HG03280 (cell line): ENCODE data around the gene CLDN8.

ENCODE experiments used
- ATAC-seq: cut with Tn5 transposase; IDR thresholded peaks from one replicate; pipeline ENCODE4 v1.9.1; 2021; ENCODE audit warnings: mild to moderate bottlenecking, moderate library complexity; ENCODE audit not compliant: unreplicated experiment

The CLDN8 gene

DNA sequence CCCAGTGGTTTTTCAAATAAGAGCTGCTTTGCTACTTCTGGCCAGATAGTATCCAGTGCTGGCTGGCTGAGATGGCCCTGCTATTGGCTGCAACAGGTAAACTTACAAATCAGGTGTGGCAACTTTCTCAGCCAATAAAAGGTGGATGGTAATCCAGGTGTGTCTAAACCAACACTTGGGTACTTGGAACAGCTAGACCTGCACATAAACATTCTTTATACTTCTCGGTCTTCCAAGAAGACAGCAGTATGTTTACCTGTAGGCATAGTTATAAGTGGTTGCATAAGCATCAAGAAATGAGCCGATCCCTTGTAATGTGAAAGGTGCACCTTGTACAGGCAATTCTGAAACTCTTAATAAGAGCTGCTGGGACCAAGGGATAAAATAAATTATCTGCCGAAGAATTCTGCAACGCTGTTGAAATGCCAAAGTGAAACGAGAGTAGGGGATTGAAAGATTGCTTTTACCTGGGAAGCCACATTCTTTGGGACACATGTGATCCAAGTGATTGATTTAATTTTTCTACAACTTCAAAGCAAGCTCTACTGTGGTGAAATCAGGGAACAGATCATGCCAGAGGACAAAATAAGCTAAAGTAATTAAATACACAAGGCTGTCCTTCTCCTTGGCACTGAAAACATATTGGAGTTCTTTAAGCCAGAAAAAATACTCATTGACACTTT is at the start of gene CLDN8:
TSS of gene CLDN8 (minus strand) at position 57 of the 683 bp plus-strand sequence. CDS start 172 bp downstream, outside the sequence.
- ATAC-seq, result no peak

DNA sequence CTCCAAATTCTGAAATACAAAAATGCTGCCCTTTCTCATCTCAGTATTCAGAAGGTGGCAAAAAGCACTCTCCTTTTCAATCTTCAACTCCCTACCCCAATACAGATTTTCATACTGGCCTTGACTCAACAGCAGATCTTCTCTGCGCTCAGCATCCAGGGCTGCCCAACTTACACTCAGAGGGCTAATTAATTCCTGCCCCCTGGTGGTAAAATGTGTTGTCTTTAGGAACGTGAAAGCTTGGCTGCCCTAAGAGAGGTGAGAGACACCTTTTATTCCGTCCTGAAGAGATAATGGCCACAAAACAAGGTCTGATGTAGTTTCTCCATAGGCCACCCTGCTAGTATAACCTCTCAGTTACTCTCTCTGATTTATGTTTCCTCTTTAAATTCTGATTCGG is 41.9 kb upstream of the CLDN8 start:
- ATAC-seq, result no peak

DNA sequence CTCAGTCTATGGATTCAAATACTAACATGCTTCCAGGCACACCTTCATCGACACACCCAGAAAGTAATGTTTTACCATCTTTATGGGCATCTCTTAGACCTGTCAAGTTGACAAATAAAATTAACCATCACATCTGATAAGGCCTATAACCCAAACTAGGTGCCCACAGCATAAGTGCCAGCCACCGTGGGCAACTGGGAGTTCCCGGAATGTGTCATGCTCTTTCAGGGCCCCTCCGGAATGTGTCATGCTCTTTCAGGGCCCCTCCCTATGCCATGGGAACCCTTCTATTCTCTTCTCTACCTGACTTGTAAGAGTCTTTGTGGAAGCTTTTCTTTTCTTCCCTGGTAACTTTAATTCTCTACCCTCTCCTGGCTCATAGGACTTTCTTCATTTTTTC is 40.2 kb upstream of the CLDN8 start:
- no peak for ATAC-seq

DNA sequence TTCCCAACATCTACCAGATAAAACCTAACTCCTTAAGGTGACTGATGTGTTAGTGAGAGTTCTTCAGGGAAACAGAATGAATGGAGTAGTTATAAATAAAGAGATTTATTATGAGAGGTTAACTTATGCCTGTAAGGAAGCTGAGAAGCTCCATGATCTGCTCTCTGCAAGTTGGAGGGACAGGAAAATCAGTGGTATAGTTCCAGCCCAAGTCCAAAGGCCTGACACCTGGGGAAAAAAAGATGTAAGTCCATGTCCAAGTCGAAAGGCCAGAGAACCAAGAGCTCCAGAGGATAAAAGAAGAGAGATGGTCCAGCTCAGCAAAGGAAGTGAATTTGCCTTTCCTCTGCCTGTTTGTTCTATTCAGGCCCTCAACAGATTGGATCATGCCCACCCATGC is 39.8 kb upstream of the CLDN8 start:
- no peak for ATAC-seq

DNA sequence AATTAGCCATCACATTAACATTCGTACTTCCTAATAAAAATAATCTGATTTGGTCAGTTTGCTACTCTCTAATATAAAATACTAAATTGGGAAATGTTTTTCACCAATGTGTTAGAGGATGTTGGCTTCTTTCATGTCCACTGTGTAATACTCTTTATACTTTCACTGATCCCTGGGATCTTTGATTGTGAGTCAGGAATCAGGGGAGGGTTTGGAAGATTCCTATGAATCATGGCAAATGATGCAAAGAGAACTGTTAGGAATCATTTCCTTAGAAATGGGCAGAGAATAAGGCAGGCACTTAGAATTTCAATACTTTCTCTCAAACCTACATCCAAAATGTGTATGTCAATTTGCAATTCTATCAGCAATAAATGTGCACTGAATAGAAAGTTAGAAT is 35.9 kb upstream of the CLDN8 start:
- ATAC-seq, result no peak

DNA sequence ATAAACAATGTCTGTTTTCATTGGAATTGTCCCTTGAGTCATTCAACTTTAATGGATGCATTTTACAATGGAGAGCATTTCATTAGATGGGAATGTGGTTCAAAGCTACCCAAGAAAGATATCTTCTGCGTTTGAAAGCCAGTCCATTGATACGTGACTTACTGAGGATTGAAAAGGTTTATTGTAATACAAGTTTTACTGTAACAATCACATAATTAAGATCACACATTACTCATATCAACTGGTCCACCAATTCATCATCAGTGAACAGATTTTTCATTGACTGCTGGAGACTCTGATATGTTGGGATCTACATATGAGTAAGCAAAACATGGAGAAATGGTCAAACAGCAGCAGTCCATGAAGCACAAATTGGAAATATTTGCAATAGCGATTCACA is 34.0 kb upstream of the CLDN8 start:
- ATAC-seq, result no peak

DNA sequence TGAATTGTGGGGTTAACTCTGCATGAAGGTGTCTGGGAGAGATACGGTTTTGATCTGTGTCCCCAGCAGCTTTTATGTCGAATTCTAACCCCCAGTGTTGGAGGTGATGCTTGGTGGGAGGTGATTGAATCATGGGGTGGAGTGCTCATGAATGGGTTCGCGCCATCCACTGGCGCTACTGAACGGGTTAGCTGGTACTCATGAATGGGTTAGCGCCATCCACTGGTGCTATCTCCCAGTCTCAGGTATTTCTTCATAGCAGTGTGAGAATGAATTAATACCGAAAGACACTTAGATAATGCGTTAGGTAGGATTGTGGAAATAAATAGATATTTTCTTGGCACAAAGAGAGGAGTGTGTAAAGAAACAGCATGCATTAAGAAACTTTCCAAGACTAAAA is 32.9 kb upstream of the CLDN8 start:
- no peak for ATAC-seq

DNA sequence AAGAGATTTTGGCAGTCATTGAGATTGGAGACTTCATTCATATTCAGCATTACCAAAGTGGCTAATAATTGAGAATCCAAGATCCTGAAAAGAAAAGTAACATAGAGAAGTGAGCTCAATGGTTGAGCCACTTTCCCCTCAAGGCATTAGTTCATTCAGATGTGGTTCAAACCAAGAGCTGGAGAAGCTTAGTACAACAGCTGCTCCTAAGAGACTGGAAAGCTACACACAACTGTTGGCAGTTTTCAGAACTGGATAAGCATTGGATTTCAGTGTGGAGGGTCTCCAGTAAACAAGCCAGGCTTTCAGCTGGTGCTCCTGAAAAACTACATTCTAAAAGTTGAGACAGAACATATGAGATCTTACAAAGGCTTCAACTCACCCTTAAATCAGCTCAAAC is 29.2 kb upstream of the CLDN8 start:
- no peak for ATAC-seq

DNA sequence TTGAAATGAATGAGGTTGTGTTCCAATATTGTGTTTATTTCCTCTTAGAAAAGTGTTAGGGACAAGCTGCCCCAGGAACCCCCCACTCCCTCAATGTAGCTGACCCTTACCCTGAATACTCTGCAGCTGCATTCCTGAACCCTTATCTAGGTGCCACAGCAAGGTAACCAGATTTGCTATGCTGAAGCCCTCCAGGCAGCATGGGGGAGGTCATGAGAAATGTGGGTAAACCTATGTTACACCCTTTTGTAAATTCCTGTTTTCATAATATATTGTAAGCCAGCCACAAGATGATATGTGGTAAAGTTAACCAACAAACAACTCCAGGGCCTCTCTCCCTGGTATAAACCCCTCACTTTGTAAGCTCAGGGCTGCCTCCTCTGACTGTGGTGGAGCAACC is 27.8 kb upstream of the CLDN8 start:
- ATAC-seq, result no peak

DNA sequence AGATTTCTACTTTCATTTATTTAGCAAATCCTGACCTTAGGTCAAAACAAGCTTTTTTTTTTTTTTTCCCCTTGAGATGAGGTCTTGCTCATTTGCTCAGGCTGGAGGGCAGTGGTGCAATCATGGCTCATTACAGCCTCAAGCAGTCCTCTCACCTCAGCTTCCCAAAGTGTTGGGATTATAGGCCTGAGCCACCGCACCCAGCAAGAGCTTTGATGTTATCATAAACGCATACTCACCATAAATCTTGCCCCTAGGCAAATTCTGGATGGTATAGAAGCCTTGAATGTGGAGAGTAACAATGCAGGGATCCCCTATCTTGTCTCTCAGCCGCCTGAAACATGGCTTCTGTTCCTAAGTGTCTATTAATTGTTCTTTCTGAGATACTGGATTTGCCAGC is 24.8 kb upstream of the CLDN8 start:
- no peak for ATAC-seq

DNA sequence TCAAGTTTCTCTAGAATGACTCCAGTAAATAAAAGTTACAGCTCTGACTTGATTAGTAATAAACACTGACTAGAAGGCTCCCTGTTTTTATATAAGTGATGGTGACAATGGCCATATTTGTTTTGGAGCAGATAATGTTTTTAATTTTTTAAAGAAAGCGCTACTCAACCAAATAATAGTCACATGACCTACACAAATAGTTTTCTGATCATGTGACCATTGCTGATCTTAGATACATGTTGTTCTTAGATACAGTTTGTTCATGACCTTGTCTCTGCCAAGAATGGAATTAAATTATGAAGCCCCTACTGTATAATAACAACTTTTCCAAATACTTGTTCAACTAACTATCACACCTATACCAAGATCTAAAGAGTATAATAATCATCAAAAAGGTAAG is 22.3 kb upstream of the CLDN8 start:
- ATAC-seq, result no peak

DNA sequence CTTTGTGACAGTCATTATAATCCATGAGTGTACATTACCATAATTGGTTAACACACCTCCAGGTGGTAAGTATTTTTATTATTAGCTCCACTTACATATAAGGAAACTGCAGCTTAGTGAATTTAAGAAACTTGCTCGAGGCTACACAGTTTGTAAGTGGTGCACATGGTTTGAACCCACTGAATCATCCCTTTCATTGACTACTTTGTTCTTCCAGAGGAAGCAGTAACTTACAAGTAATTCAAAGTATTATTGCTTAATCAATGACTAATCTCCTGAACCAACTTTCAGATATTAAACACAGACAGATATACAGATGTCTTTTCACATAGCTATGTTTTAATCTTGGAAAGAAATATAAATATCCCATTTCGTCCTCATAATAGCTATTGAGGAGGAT is 18.7 kb upstream of the CLDN8 start:
- ATAC-seq, result no peak

DNA sequence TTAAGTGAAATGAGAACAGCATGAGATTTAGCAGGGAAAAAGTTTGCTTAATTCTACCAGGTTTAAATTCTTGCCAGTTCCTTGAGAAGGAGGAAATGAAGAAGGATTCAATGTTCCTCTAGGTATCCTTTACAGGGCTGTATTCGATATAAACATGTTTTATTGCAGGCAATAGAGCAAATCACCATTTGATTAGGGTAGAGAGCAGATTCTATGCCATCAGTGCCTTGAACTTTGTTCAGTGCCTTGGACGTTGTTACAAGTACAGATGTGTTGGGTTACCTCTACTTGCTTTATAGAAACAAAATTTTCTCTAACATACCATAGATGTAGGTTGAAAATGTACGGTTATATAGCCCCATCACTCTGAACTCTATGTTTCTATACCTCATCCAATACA is 18.2 kb upstream of the CLDN8 start:
- ATAC-seq, result no peak

DNA sequence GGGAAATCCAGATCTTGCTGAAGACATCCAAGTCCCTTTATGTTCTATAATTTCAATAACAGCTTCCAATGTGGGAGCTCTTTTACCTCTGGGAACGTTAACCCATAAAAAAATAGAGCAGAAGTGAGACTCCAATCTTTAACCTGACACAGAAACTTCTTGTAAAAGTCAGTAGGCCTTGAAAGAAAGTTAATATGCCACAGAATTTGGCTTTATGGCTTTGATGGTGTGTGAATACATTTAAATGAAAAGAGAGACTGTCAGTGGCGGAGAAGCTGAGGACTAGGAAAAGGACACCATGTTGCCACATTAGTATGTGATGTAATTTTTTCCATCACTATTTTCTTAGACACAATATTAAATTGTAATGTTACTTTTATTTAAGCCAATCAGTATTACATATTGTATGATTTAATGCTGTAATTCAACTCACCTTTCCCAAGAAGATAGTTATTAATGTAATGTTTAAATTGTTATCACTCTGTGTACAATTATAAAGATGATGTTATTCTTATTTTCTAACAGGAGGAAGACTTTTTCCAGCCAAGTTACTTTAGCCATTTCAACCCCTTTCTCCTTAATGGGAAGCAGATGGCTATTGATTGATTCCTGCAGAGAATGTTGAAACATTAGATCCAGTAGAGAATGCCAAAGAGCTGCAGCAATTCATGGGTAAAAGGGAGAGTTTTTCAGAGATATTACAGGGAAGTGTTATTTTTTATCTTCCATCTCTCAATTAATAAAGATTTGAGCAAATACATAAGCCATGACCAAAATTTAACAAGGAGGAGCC is 17.5 kb upstream of the CLDN8 start:
- no peak for ATAC-seq

DNA sequence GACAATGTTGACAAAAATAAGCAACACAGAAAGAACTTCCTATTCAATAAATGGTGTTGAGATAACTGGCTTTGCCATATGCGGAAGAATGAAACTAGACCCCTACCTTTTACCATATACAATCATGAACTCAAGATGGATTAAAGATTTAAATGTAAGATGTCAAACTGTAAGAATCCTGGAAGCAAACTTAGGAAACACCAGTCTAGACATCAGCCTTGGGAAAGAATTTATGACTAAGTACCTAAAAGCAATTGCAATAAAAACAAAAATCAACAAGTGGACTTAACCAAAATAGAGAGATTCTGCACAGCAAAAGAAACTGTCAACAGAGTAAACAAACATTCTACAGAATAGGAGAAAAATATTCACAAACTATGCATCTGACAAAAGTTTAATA is 16.1 kb upstream of the CLDN8 start:
- no peak for ATAC-seq

DNA sequence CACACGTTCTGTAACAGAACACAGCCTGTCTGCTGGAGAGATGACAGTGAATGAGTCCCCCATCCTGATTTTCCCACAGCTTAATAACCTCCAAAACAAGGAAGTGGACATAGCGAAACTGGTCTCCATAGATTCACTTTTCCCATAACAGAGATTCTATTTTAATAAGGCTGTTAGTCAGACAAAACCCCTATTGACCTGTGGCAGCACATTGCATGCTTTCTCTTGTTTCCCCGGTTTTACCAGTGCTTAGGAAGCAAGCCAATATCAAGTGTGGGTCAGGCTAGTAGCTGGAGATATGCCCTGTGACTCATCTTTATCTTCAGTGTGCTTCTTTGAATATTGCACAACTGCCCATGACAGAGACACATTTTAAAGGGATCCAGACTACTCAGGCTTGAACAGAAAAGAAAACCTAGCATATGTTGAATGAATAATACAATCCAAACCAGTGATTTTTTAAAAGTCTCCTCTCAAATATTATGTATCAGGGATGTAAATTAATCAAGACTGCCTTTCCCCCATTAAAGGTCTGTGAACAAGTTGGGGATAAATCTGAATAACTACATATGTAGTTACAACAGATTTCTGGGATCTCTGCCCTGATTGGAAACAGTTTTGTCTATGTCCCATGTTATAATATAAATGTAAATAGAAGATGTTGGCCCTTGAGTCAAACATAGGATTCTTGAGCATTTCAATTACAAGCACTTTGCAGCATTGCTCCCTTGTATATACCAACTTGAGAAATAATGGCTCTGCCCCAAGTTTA is 11.9 kb upstream of the CLDN8 start:
- ATAC-seq, result no peak

DNA sequence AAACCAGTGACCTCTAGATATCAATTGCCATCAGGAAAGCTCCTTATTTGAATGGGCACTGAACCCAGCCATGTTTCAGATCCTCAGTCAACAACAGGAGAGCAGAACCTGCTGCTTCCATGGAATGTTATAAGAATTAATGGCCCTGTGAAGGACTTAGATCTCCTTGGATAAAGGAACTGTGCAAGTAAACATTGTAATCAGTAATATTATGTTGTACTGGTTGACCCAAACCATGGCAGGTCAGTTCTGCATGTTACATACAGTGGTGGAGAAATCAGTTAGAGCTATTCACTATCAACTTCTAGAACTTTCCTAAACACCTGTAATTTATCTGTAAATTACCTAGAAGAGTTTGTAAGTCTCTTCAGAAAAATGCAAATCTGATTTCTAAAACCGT is 11.2 kb upstream of the CLDN8 start:
- no peak for ATAC-seq

DNA sequence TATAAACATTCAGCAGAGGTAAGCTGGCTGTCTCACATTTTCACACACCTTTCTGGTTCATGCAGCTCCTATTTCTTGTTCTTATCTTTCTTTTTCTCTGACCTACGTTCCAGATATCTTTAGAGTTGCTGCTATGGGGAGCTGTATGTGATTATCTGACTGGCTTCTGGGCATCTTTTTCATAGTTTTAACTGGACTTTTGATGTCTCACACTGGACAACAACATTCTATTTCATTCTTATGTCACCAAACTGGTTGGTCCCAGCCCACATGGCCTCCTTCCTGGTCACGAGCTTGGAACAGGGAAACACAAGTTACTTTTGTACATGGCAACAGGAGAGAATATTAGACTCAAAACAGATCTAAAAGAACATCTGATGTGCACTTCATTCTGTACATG is 7.7 kb upstream of the CLDN8 start:
- ATAC-seq, result no peak

DNA sequence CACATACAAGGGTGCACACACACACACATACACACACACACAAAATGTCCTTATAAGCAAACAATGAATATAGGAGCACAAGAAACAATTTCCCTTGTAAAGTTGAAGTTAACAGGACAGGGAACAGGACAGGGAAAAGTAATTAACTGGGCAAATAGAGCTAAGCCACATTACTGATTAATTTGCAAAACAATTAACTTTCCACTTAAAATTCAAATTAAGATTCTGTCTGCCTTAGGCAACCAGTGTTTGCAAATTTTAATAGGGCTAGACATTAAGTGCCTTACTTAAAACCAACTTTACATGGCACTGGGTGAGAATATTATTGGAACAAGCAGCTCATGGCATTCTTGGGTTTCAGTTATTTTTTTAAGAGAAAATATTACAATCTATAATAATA is 6.8 kb upstream of the CLDN8 start:
- ATAC-seq, result no peak

DNA sequence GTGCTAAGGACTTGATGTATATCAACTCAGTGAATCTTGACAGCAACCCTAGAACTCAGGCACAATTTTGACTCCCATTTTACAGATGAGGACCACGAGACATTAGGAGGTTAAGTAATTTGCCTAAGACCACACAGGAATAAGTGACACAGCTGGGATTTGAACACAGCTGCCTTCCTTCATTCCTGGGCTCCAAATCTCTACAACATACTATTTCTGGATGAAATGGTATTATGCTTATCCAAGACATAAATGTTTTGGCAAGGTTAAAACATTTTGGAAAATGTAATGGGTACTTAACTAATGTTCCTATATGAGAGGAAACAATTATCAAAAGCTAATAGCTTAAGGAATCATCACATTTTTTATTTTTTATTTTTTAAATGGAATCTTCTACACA is 4.8 kb downstream of the CLDN8 start:
- no peak for ATAC-seq

DNA sequence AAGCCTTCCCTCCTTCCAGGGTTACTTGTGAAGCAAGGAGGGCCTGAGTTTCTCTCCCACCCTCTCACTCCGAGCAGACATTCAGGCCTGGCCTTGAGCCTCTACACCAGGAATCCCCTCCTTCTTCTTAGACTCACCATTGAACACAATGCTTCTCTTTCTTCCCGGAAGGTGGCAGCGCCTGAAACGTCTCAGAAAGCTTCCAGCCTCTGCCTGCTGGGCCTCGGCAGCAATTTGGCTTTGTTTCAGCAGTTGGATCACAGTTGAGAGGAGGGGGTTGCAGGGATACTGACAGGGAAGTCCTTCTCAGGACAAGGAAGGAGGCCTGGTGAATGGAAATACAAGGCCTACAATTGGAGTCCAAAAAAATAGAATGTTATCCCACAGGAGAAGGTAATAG is 6.3 kb downstream of the CLDN8 start:
- ATAC-seq, result no peak

DNA sequence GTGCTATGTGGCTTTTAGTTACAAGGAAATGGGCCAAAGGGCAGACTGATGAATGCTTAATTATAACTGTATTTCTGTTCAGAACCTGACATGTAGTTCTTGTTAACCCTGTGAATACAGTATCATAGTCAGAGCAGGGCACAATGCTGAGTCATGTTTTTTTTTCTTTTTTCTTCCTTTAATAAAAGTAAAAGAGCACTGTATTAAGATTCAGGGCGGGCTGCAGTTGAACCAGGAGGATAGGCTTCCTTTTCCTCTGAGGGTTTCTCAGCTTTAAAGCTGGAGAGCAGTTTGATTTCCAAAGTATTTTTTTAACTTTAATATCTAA is 8.7 kb downstream of the CLDN8 start:
- ATAC-seq, result no peak
